Stimulated activated CD8-positive, alpha-beta memory T cell treated with anti-CD3 and anti-CD28 coated beads, Interleukin-12 subunit alpha, Interleukin-12 subunit beta, amount 100 ng/mL, for 4 hours (primary cell): ENCODE measurements around the gene RRAS2.
"Not testable (repeated sequence)": the region's sequence is repeated elsewhere in the genome, so short reads cannot be mapped to it uniquely, and the experiment has no call there.

Experiments
- DNase-seq: peaks from one replicate; pipeline ENCODE4 v3.0.0-alpha.2; 2020; ENCODE audit warnings: low read depth

The RRAS2 gene

DNA sequence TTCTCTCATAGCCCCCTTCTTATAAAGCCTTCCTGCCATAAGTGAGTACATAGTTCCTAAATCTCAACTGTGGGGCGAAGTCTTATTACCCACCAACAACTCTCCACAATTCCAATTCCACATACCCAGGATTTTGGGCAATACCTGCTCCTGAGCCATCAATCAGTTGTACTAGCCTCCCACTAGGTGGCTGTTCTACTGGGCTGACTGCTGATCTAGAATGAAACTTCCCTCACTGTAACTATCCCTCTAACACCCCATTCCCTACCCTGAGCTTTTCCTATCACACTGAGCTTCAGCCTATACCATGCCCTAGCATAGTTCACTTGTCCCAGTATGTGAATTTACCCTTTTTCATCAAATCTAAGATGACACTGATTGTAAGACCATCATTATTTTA is 52.5 kb downstream of the RRAS2 start:
- DNase-seq: no peak

DNA sequence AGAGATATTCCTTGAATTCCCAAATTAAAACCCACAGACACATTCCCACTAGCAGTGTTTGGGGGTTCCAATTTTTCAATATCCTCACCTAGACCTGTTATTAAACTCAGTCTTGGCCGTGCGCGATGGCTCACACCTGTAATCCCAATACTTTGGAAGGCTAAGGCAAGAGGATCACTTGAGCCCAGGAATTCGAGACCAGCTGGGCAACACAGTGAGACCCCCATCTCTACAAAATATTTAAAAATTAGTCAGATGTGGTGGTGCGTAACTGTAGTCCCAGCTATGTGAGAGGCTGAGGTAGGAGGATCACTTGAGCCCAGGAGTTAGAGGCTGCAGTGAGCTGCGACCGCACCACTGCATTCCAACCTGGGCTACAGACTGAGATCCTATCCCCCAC is 53.3 kb downstream of the RRAS2 start:
- no peak for DNase-seq

- no peak for DNase-seq
Measured at GRCh38 chr11:14304601-14305000, 54.4 kb downstream of the RRAS2 start.

DNA sequence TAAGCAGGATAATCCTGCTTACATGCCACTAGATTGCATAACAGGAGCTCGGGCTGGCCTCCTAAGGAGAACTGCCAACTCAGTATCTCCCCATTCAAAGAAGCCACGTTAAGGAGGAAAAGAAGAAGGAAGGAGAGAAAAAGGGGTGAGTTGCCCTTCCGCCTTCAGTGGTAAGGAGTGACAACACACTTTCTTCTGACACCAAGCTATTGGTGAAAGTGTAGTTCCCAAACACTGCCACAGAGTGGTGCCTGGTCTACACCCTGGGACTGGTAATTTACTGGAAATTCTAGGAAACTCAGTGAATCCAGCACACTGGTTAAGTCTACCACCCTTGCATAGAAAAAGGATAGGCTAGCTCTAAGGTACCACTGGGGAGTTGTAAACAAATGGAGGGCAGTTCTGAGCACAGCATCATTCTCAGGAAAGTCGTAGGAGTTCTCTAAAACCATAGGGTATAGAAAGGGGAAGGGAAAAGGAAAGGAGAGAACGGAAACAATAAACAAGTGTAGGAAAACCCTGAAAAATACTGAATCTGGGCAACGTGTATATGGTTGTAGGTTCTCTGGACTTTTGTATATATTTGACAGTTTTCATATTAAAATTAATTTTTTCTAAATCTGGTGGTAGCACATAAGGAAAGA is 58.2 kb downstream of the RRAS2 start:
- peak; percentile 10 for DNase-seq

DNA sequence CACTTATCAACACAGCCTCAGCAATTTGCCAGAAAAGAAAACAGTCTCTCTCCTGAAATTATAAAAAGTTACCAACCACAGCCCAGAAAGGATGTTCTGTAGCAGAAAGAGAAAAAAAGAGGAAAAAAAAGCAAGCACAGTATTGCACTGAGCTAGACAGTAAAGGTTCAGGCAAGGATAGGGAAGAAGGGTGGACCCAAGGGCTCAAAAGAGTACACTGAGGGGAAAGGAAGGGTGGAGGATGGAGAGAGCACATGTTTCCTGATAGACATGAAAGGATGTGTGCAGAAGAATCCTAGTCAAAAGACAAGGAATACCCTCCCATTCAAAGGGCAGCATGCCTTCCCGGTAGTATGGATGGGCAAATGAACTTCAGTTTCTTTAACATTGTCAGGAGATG is 59.1 kb downstream of the RRAS2 start:
- no peak for DNase-seq

- no peak for DNase-seq
Measured at GRCh38 chr11:14290422-14290821, 68.6 kb downstream of the RRAS2 start.

DNA sequence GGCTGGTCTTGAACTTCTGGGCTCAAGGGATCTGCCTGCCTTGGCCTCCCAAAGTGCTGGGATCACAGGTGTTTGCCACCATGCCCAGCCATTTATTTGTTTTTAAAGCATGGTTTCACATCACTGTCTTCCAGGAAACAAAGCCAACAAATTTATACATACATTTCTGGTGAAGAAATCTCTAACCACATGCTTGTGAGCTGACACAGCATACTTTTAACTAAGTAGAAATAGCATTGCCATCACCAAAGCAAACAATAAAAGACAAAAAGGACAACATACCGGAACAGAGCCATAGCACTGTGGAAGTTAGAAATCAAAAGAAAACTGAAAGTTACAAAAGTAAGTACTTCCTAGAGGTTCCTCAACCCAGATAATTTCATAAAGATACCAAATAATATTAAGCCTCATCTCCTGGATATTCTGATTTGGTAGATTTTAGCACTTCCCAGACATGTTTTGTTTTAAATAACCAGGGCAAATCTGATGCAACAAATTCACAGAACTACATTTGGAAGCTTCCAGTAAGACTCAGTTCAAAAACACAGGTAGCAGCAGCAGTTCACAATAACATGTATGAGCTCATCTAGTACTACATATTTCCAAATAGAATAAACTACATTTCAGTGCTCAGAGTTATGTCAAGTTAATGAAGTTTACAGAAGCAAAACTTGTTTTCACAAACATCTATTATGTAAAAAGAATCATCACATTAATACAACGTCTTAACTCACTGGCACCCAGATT is 70.6 kb downstream of the RRAS2 start:
- DNase-seq: no peak

DNA sequence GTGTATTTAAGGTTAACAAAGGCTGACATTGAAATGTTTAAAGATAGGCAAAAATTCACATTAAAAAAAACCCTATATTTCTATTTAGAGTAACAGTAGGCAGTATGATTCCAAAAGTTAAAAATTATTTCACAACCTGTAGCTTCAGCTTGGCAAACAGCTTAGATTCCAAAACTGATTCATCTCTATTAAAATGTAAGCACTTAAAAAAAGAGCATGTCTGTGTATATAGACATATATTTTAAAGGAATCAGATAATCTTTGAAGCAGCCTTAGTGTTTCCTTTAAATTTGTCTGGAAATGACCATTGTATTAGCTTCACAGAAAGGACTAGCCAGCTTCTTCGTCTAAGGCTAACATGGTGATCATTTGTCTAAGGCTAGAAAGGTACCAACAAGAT is 80.1 kb downstream of the RRAS2 start:
- not testable (repeated sequence) for DNase-seq

GRCh38 chr11:14275076-14275475 is 83.9 kb downstream of the RRAS2 start:
- DNase-seq: no peak

DNA sequence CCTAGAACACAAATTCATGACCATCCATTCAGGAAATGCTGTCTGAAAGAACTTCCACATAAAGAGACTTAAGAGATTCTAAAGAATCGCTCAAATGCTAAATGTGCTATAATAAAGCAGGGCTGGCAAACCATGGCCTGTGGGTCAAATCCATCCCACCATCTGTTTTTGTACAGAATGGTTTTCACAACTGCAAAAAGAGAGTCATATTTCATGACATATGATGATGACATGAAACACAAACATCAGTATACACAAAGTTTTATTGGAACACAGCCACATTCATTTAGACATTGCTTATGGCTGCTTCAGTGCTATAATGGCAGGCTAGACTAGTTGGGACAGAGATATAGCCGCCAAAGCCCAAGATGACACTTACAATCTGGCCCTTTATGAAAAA is 85.1 kb downstream of the RRAS2 start:
- no peak for DNase-seq

GRCh38 chr11:14270690-14271542 is 88.1 kb downstream of the RRAS2 start:
- DNase-seq: no peak

- DNase-seq: no peak
Measured at GRCh38 chr11:14269692-14270573, 89.0 kb downstream of the RRAS2 start.

DNA sequence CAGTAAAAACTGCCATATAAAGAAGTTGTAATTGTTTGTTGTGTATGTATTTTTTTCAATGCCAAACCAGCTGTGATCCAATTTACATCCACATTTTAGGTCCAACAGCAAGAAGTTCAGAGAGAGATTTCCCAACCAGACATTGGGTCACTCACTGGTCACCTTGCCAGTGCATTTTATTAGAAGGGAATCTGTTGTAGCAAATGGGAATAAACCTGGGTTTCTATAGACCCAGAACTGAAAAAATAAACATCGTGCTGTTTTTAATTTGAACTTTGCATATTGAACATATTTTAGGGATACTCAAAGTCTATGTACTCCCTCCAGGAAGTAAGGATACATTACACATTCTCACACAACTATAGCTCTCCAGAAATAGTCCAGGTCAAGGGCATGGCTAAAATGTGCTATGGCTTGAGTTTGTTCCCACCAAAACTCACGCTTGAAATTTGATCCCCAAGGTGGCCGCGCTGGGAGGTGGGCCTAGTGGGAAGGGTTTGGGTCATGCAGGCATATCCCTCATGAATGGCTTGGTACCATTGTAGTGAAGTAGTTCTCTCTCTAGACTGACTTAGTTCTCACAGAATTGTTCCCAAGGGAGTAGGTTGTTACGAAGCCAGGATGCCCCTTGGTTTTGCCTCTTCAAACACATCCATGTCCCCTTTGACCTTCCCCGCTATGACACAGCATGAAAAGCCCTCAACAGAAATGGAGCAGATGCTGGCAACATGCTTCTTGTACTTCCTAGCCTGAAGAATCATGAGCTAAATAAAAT is 90.9 kb downstream of the RRAS2 start:
- DNase-seq: no peak

GRCh38 chr11:14266622-14267021 is 92.4 kb downstream of the RRAS2 start:
- DNase-seq: no peak

DNA sequence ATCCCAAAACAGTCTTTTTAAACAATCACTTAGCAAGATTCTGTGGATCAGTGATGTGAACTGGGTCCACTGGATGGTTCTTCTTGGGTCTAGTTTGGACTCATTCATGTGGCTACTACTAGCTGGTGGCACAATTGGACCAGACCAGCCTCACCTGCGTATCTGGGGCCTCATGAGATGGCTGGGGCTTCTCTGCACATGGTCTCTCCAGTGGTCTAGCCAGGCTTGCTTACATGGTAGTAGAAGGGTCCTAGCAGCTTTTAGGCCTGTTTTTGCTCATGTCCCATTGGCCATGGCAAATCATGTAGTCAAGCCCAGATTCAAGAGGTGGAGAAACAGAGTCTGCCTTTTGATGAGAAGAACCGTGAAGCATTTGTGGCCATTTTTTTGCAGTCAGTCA is 94.0 kb downstream of the RRAS2 start:
- DNase-seq: no peak

DNA sequence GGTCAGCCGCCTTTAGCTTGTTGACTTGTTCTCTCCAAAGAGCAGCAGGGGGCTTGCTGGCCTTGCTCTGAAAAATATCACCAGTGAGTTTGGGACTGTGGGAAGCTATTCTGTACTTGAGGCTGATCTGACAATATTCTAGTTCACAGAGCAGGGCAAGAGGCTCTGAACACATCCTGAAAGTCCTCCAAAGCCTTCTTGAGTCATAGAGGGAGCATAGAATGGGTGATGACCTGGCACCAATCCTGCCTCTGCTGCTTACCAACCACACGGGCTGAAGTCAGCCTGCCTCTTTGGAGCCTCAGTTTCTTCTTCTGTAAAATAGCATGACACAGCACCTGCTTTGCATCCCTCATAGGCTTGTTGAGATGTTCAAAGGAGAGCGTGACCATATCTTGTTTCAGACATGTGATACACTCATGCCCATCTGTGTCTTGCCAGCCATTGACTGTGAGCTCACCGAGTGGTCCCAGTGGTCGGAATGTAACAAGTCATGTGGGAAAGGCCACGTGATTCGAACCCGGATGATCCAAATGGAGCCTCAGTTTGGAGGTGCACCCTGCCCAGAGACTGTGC is 96.6 kb downstream of the RRAS2 start:
- DNase-seq: no peak

DNA sequence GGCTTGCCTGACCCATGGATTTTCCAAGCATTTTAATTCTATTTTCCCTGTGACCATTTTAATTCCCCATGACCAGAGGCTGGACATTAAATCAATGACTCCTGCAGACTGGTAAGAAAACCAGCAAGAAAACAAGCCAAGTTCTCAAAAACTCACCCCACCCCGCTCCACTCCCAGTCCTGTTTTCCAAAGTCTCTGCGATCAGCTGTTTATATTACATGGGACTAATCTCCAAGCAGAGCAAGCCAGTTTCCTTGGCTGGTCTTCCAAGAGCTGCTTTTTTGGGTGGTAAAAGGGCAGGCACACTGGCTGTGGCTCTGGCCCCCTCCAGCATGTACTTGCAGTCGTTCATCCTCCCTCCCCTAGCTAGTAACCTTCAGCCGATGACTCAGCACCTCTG is 97.9 kb downstream of the RRAS2 start:
- no peak for DNase-seq

GRCh38 chr11:14259878-14260277 is 99.1 kb downstream of the RRAS2 start:
- no peak for DNase-seq

- no peak for DNase-seq
Measured at GRCh38 chr11:14259186-14259784, 99.7 kb downstream of the RRAS2 start.

DNA sequence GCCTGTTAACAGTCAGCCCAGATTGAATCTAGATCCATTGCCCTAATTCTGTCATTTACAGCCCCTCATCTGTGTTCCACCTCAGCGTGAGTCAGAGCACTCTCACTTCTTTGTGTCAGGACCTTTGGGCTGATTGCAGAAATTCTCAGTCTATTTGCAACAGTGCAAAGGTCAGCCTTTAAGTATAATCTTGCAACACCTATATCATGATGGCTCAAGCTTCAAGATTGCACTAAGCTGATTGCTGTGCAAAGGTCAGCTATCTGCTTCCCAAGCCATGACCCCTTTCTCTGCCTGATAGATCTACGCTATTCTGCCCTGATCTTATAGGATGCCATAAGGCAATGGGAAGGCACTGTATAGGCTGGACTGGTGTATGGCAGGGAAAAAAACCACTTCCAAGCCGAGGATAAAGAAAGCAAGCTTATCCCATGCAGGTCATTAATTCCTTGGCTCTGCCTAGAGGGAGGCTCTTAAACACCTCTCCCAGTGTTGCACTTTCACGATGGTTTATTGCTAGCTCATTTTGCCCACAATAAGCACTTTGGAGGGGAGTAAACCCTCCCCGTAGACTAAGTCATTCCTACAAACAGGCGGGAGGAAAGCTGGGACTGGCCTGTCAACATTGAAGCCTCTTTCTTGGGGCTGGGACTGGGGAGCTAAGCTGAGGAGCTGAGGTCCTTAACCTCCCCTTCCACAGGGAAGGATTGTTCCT is 100.6 kb downstream of the RRAS2 start:
- DNase-seq: no peak
